Hypothalamus (tissue), 51 donors: ENCODE data around the gene OR6Y1.

ENCODE experiments used
- DNase-seq, 51 donors: peaks; one replicate each; lab custom pipeline; 2025; lab: John Stamatoyannopoulos, UW

OR6Y1 gene

GRCh38 chr1:158506369-158506987 is 47.7 kb downstream of the OR6Y1 start:
- DNase-seq = peak in 3 of 51 donors; percentile 2 to 19 (median 6)

DNA sequence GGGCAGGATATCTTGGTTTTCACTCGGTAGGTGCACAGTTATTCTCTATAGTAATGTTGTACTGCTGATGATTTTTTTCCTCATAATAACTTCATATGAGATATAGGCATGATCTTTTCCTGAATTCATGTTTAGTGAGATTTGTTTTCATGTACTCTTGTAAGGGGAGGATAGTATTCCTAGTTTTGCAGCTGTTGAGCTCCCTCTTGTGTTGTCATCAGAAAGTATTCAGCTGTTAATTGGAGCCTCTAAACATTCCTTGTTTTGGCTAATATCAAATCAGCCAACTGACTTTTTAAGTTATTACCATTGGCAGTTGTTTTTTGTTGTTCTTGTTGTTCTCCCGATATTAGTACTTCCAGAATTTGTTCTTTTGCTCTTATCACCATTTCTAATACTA is 57.8 kb downstream of the OR6Y1 start:
- peak in 1 of 51 donors; percentile 1 for DNase-seq

- no peak for DNase-seq
Measured at GRCh38 chr1:158494796-158495195, 59.4 kb downstream of the OR6Y1 start.
